ENCODE measurements around the gene SPIRE1. TPM values are rescaled to one million over a fixed set of nuclear protein-coding genes. Genes with fewer than 3 reads are reported as not detected.
"Not testable (repeated sequence)": the region's sequence is repeated elsewhere in the genome, so short reads cannot be mapped to it uniquely, and the experiment has no call there.

Gene SPIRE1
- total RNA-seq, 6 experiments from 2014 or later, result 22.2 to 33.7 (median 28.2) TPM

DNA sequence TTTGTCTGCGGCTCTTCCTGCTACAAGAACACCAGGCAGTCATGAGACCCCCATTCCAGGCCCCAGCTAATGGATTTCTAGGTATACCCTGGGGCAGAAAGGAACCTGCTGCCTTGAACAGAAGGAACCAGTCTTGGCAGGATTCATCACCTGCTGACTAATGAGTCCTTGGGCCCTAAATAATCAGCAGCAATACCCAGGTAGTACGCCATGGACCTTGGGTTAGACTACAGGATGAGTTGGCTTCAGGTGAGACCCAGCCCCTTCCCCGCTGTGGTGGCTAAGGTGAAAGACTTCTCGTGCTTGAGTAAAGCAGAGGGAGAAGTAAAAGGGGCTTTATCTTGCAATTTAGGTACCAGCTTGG is 105.0 kb downstream of the SPIRE1 start:
- H3K9me3 Mint-ChIP-seq, result peaks cover 6% of the 10 kb centered on the region
- TF ChIP-seq, protein P1, sequence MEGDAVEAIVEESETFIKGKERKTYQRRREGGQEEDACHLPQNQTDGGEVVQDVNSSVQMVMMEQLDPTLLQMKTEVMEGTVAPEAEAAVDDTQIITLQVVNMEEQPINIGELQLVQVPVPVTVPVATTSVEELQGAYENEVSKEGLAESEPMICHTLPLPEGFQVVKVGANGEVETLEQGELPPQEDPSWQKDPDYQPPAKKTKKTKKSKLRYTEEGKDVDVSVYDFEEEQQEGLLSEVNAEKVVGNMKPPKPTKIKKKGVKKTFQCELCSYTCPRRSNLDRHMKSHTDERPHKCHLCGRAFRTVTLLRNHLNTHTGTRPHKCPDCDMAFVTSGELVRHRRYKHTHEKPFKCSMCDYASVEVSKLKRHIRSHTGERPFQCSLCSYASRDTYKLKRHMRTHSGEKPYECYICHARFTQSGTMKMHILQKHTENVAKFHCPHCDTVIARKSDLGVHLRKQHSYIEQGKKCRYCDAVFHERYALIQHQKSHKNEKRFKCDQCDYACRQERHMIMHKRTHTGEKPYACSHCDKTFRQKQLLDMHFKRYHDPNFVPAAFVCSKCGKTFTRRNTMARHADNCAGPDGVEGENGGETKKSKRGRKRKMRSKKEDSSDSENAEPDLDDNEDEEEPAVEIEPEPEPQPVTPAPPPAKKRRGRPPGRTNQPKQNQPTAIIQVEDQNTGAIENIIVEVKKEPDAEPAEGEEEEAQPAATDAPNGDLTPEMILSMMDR (IDR thresholded peaks at IDR 0.05), result no peak
- DNase-seq, result no peak
- H3K27me3 Mint-ChIP-seq (ENCODE audit: insufficient read depth), result no peaks in the 10 kb centered on the region
- H3K4me1 Mint-ChIP-seq (ENCODE audit: low read depth), result peaks cover 12% of the 10 kb centered on the region
- H3K36me3 Mint-ChIP-seq (ENCODE audit: low read depth), result peaks cover 26% of the 10 kb centered on the region
- no peak overlapping the region for H3K27ac Mint-ChIP-seq
- no peak overlapping the region for H3K4me3 Mint-ChIP-seq

DNA sequence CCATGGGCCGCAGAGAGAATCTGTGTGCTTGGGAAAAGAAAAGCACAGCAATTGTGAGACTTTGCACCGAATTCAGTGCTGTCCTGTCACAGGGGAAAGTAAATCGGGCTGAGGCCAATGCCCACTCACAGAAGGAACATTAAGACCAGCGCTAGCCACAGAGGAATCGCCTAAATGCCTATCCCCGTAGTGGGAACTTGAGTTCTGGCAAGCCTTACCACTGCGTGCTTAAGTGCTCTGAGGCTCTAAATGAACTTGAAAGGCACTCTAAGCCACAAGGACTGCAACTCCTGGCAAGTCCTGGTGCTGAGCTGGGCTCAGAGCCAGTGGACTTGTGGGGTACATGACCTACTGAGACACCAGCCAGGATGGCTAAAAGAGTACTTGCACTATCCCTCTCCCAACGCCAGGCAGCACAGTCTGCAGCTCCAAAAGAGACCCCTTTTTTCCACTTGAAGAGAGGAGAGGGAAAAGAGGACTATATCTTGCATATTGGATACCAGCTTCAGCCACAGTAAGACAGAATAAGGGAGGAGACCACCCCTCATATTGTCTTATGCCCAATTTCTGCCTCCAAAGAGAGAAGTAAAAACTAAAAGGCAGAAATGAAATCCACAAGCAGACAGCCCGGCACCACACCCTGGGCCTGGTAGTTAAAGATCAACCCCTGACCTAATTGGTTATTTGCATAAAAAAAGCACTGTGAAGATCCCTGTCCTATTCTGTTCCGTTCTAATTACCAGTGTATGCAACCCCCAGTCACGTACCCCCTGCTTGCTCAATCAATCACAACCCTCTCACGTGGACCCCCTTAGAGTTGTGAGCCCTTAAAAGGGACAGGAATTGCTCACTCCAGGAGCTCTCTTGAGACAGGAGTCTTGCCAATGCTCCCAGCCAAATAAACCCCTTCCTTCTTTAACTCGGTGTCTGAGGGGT is 105.7 kb downstream of the SPIRE1 start:
- not testable (repeated sequence) for H3K9me3 Mint-ChIP-seq; H3K27ac Mint-ChIP-seq; H3K27me3 Mint-ChIP-seq (ENCODE audit: insufficient read depth); H3K4me3 Mint-ChIP-seq
- peak; percentile 48 for DNase-seq
- Mint-ChIP-seq H3K36me3 (ENCODE audit: low read depth) (peaks cover 23% of the 10 kb centered on the region), H3K4me1 (ENCODE audit: low read depth) (peaks cover 12% of the 10 kb centered on the region)

DNA sequence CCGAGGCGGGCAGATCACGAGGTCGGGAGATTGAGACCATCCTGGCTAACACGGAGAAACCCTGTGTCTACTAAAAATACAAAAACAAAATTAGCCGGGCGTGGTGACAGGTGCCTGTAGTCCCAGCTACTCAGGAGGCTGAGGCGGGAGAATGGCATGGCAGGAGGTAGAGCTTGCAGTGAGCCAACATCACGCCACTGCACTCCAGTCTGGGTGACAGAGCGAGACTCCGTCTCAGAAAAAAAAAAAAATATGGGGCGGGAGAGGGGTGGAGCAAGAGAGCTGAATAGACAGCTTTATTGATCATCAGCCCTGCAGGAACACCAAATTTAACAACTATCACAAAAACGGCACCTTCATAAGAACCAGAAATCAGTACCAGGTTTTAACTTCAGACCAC is 106.4 kb downstream of the SPIRE1 start:
- not testable (repeated sequence) for DNase-seq; H3K27ac Mint-ChIP-seq; H3K4me3 Mint-ChIP-seq; H3K9me3 Mint-ChIP-seq; H3K27me3 Mint-ChIP-seq (ENCODE audit: insufficient read depth)
- peaks cover 21% of the 10 kb centered on the region for H3K36me3 Mint-ChIP-seq (ENCODE audit: low read depth)
- H3K4me1 Mint-ChIP-seq (ENCODE audit: low read depth), result peaks cover 12% of the 10 kb centered on the region

DNA sequence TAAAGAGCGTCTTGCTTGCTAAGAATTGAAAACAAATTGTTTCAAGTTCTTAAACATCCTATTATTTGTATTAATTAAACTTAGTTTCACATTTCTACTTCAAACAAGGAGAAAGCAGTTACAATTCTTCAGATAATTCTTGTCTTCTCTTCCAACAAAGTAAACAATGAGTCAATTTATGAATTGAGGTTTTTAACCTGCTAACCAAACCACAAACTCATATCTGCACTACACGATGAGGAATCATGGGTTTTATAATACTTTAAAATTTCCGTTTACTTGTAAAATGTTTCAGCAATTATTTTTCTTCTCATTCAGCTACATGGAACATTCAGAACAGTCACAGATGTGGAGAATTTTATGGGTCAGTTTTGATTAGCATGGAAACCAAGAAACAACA is 114.2 kb downstream of the SPIRE1 start:
- H3K27ac Mint-ChIP-seq, result no peak overlapping the region
- no peaks in the 10 kb centered on the region; the same call in 1 of the 2 replicates for H3K27me3 Mint-ChIP-seq (ENCODE audit: insufficient read depth)
- TF ChIP-seq, protein P1 (IDR thresholded peaks at IDR 0.05), result no peak
- peaks cover 11% of the 10 kb centered on the region for H3K9me3 Mint-ChIP-seq
- no peak overlapping the region for H3K4me3 Mint-ChIP-seq
- H3K36me3 Mint-ChIP-seq (ENCODE audit: low read depth), result peaks cover 18% of the 10 kb centered on the region
- DNase-seq, result peak; percentile 21
- H3K4me1 Mint-ChIP-seq (ENCODE audit: low read depth), result peaks cover 35% of the 10 kb centered on the region

DNA sequence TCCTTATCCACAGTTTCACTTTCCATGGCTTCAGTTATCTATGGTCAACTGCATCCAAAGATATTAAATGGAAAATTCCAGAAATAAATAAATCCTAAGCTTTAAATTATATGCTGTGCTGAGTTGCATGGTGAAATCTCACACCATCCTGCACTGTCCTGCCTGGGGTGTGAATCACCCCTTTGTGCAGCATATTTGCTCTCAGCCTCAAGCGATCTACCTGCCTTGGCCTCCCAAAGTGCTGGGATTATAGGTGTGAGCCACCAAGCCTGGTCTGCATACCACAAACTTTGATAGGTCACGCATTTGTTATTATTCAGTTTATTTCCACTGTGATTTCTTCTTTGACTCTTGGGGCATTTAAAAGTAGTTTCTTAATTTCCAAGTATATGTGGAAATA is 117.2 kb downstream of the SPIRE1 start:
- Mint-ChIP-seq H3K36me3 (ENCODE audit: low read depth) (peaks cover 20% of the 10 kb centered on the region), H3K27ac (no peak overlapping the region), H3K4me1 (ENCODE audit: low read depth) (peaks cover 36% of the 10 kb centered on the region), H3K27me3 (ENCODE audit: insufficient read depth) (no peaks in the 10 kb centered on the region; the same call in 1 of the 2 replicates), H3K9me3 (peaks cover 11% of the 10 kb centered on the region), H3K4me3 (no peak overlapping the region)
- no peak for DNase-seq
- TF ChIP-seq, protein P1 (IDR thresholded peaks at IDR 0.05), result no peak

DNA sequence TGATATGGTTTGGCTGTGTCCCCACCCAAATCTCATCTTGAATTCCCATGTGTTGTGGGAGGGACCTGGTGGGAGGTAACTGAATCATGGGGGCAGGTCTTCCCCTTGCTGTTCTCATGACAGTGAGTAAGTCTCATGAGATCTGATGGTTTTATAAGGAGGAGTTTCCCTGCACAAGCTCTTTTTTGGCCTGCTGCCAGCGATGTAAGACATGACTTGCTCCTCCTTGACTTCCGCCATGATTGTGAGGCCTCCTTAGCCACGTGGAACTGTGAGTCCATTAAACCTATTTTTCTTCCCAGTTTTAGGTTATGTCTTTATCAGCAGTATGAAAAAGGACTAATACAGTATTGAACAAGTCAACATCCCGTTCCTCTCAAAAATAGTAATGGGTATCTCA is 118.7 kb downstream of the SPIRE1 start:
- H3K4me3 Mint-ChIP-seq, result not testable (repeated sequence)
- H3K4me1 Mint-ChIP-seq (ENCODE audit: low read depth), result peaks cover 34% of the 10 kb centered on the region
- peak; percentile 3 for DNase-seq

DNA sequence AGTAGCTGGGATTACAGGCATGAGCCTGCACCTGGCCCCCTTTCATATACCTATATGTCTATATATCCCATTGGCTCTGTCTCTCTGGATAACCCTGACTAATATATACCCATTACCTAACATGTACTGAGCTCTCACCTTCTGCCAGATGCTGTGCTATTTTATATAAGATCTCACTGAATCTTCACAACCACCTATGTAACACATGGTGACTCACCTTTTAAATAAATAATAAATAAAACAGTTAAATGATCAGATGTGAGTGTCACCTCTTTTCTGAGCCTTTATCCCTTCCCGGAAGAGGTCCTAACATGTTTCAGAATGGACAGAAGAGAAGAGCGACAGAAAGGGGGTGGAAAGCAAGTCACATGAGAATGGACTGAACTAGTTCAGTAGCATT is 123.1 kb downstream of the SPIRE1 start:
- Mint-ChIP-seq H3K4me1 (ENCODE audit: low read depth) (peaks cover 33% of the 10 kb centered on the region), H3K9me3 (no peaks in the 10 kb centered on the region), H3K27ac (no peak overlapping the region), H3K27me3 (ENCODE audit: insufficient read depth) (peaks cover 2% of the 10 kb centered on the region; the same call in 1 of the 2 replicates), H3K4me3 (no peak overlapping the region), H3K36me3 (ENCODE audit: low read depth) (peaks cover 9% of the 10 kb centered on the region; the same call in 1 of the 2 replicates)
- TF ChIP-seq, protein P1 (IDR thresholded peaks at IDR 0.05), result no peak
- DNase-seq, result no peak

More for the DNA sequence above, 118.7 kb downstream of the SPIRE1 start:
- Mint-ChIP-seq H3K36me3 (ENCODE audit: low read depth) (peaks cover 20% of the 10 kb centered on the region), H3K9me3 (peaks cover 11% of the 10 kb centered on the region)
- H3K27me3 Mint-ChIP-seq (ENCODE audit: insufficient read depth); H3K27ac Mint-ChIP-seq: not testable (repeated sequence)
